Suppressor macrophage treated with lipopolysaccharide for 1 hour (primary cell): ENCODE results near the gene NELL1.
A peak's percentile ranks its signal among the peaks of the same experiment; 100 is the strongest.

Source experiments
- DNase-seq, 3 donors: peaks; one replicate each; pipeline ENCODE4 v3.0.0-alpha.2; 2020 to 2022

NELL1 gene

DNA sequence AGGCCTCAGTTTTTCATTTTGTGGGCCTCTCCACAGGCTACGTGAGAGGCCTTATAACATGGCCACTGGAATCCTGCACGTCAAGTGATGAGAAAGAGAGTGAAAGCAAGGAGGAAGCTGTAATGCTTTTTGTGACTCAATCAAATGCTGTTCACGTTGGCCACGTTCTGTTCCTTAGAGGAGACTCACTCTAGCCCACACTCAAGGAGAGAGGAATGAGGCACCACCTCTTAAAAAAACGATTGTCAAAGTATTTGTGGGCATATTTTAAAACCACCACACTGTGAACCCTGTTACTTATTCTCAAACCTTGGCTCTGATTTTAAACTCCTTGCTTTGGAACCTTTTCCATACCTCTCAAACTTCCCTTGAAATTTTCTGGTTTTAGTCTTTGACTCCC is 705.0 kb downstream of the NELL1 start:
- DNase-seq: no peak

- no peak for DNase-seq
These were observed 716.5 kb downstream of the NELL1 start for GRCh38 chr11:21385669-21386440.

DNA sequence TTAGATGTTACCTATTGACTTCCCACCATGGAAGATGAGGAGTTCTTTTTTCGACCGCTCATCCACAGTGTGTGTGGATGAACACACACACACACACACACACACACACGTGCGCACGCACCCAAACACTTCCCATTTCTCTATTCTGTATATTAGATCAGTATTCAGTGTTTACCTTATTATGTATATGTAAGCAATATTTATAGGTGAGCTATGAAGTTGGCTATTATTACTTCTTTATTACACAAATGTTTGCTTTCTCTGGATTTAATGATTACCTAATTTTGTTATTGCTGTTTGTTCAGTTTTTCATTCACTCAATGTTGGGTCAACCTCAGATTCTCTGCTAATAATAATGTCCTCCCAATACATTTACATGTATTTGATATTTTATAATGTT is 721.0 kb downstream of the NELL1 start:
- DNase-seq: no peak

- no peak for DNase-seq
These were observed 727.1 kb downstream of the NELL1 start for GRCh38 chr11:21396342-21397008.

GRCh38 chr11:21398195-21398594 is 728.8 kb downstream of the NELL1 start:
- DNase-seq: no peak

DNA sequence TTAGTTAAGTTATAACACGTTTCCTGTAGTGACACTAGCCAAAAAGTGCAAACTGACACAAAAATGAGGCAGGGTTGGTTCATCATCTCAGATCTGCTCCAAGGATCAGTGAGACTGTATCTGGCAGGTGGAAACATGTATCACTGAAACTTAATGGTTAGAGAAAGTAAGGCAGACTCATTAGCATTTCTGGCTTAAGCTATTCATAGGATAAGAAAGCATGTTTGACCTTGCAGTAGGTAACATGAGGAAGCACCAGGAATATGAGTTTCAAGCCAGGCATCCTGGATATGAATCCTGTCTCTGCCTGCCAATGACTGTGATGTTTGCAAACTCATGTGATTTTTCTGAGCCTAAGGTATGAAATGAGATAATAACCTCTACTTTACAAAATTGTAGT is 732.1 kb downstream of the NELL1 start:
- no peak for DNase-seq

DNA sequence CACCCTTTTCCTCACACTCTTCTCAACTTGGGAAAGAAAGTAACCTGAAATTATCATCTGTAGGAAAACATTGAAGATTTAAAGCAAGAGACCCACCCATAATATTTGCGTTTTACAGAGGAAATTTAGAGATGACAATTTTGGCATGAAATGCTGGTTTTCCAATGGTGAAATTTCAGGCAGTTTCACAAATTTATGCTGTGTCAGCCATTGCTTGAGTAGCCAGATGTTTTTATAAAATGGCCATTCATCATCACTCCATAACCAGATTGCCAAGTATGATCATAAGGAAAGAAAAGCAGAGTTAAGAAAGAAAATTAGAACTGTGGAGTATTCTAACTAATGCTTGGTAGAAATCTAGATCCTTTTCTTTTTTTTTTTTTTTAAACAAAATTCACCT is 732.9 kb downstream of the NELL1 start:
- no peak for DNase-seq

DNA sequence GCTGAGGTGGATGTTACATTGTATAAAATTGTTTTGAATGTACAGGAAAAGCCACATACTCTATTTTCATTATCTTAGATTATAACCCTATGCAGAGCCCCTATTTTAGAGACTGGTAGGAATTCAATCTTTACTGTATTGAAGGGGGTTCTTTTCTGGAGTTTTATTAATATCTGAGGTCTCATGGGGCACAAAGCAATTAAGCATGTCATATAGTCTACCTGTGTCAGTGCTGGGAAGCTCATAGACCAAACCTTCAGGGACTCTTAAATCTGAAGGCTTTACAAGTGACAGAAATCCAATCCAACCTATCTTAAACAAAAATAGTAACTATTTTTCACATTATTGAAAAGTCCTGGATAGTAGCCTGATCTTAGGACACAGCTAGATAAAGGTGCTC is 733.7 kb downstream of the NELL1 start:
- DNase-seq: no peak

DNA sequence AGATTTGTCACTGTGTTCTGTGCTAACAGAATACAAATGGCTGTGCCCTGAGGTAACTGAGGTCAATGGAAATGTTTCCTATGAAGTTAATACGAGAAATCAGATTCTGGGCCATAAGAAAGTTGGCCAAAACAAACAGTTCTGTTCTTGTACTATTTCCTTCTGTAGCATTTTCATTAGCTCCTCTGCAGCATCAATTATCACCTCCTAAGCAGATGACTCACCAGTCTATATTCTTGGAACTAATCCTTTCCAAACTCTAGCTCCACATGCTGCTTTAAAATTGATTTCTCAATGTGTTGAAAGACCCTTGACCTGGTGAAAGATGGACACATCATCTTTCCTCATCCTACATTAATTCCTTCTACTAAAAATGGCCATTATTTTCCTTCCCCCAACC is 736.0 kb downstream of the NELL1 start:
- DNase-seq: no peak

GRCh38 chr11:21410513-21410912 is 741.1 kb downstream of the NELL1 start:
- DNase-seq: no peak

- no peak for DNase-seq
These were observed 741.7 kb downstream of the NELL1 start for GRCh38 chr11:21411104-21411503.

DNA sequence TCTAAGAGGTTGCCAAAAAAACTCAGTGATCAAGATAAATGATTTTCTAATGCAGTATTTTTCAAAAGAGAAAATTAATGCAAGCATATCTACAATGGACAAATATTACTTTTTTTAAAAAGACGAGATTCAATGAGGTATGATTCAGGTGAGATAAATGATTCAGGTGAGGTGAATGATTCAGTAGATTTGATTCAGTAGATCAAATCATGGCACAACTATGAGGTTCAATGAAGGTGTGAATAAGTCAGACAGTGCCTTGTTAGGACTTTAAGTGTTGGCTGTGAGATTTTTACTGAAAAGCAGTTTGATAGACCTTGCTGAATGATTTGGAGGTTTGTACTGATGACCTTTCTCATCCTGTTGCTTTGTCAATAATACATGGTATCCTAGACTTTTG is 742.2 kb downstream of the NELL1 start:
- DNase-seq: no peak

- no peak for DNase-seq
These were observed 743.4 kb downstream of the NELL1 start for GRCh38 chr11:21412652-21413383.

- no peak for DNase-seq
These were observed 745.6 kb downstream of the NELL1 start for GRCh38 chr11:21414953-21415352.

- DNase-seq: peak in 1 of 3 donors; percentile 1
These were observed 746.2 kb downstream of the NELL1 start for GRCh38 chr11:21415606-21416005.

- no peak for DNase-seq
These were observed 752.4 kb downstream of the NELL1 start for GRCh38 chr11:21421711-21422329.

- DNase-seq: no peak
These were observed 757.5 kb downstream of the NELL1 start for GRCh38 chr11:21426931-21427330.

GRCh38 chr11:21427726-21428125 is 758.3 kb downstream of the NELL1 start:
- no peak for DNase-seq

GRCh38 chr11:21428796-21429195 is 759.4 kb downstream of the NELL1 start:
- no peak for DNase-seq

GRCh38 chr11:21429401-21429800 is 760.0 kb downstream of the NELL1 start:
- no peak for DNase-seq

- DNase-seq: no peak
These were observed 761.2 kb downstream of the NELL1 start for GRCh38 chr11:21430537-21430936.

DNA sequence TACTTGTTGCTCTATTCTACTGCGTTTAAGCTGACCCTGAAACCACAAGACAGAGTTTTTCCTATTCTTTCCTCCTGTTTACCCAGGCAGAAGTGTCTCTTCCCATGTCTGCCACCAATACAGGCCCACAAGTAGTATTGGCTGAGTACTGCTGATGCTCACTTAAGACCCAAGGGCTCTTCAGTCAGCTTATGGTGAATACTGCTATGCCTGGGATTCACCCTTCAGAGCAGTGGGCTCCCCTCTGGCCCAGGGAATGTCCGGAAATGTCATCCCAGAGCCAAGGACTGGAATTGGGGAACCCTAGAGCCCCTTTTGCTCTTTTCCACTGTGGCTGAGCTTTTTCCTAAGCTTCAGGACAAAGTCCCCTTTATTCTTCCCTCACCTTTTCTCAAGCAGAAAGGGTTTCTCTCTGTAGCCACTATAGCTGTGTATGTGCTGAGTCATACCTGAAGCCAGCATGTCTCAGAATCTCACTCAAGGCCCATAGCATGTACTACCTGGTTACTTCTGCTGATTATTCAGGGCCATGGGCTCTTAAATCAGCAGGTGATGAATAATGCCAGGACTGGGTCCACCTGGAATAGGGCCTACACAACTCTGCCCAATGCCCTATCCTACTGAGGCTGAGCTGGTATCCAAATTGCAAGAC is 777.7 kb downstream of the NELL1 start:
- no peak for DNase-seq

DNA sequence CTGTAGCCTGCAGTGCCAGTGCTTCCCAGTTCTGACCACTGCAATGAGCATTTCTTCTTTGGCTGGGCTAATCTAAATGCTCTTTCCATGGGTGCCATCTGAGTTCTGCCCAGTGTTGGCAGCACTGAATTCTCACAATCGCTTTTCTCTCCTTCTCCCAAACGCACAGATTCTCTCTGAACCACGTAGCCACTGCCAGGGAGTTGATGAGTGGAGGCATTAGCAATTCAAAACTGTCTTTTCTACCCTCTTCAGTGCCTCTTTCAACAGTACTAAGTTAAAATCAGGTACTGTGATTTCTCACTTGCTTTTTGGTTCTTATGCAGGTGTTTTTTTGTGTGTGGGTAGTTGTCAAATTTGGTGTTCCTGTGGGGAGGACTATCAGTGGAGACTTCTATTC is 778.5 kb downstream of the NELL1 start:
- DNase-seq: no peak
